ENCODE data around the gene TWSG1.

Gene TWSG1

GRCh38 chr18:9419956-9420631 lies 85.5 kb downstream of the TWSG1 start:
- TF ChIP-seq GATA3 (IDR thresholded peaks at IDR 0.05; ENCODE audit: low read depth, low read length) (no peak), GATA2 (IDR thresholded peaks at IDR 0.05; ENCODE audit: low read depth, low read length) (no peak)

- TF ChIP-seq GATA2 (IDR thresholded peaks at IDR 0.05; ENCODE audit: low read depth, low read length) (no peak), GATA3 (IDR thresholded peaks at IDR 0.05; ENCODE audit: low read depth, low read length) (no peak)
Measured at GRCh38 chr18:9421096-9421900, 86.7 kb downstream of the TWSG1 start.

GRCh38 chr18:9421901-9422327 lies 87.3 kb downstream of the TWSG1 start:
- TF ChIP-seq GATA3 (IDR thresholded peaks at IDR 0.05; ENCODE audit: low read depth, low read length): no peak
- TF ChIP-seq GATA2 (IDR thresholded peaks at IDR 0.05; ENCODE audit: low read depth, low read length): no peak

GRCh38 chr18:9422816-9423519 lies 88.4 kb downstream of the TWSG1 start:
- TF ChIP-seq GATA2 (IDR thresholded peaks at IDR 0.05; ENCODE audit: low read depth, low read length) (no peak), GATA3 (IDR thresholded peaks at IDR 0.05; ENCODE audit: low read depth, low read length) (no peak)

- no peak for TF ChIP-seq GATA3 (IDR thresholded peaks at IDR 0.05; ENCODE audit: low read depth, low read length)
- no peak for TF ChIP-seq GATA2 (IDR thresholded peaks at IDR 0.05; ENCODE audit: low read depth, low read length)
Measured at GRCh38 chr18:9426753-9427152, 92.2 kb downstream of the TWSG1 start.

- no peak for TF ChIP-seq GATA2 (IDR thresholded peaks at IDR 0.05; ENCODE audit: low read depth, low read length)
- TF ChIP-seq GATA3 (IDR thresholded peaks at IDR 0.05; ENCODE audit: low read depth, low read length): no peak
Measured at GRCh38 chr18:9428301-9428706, 93.7 kb downstream of the TWSG1 start.

GRCh38 chr18:9428862-9429661 lies 94.5 kb downstream of the TWSG1 start:
- TF ChIP-seq GATA3 (IDR thresholded peaks at IDR 0.05; ENCODE audit: low read depth, low read length): no peak

GRCh38 chr18:9429662-9429993 lies 95.1 kb downstream of the TWSG1 start:
- TF ChIP-seq GATA2 (IDR thresholded peaks at IDR 0.05; ENCODE audit: low read depth, low read length): no peak
- TF ChIP-seq GATA3 (IDR thresholded peaks at IDR 0.05; ENCODE audit: low read depth, low read length): no peak

GRCh38 chr18:9431296-9431695 lies 96.7 kb downstream of the TWSG1 start:
- no peak for TF ChIP-seq GATA2 (IDR thresholded peaks at IDR 0.05; ENCODE audit: low read depth, low read length)
- no peak for TF ChIP-seq GATA3 (IDR thresholded peaks at IDR 0.05; ENCODE audit: low read depth, low read length)

- no peak for TF ChIP-seq GATA2 (IDR thresholded peaks at IDR 0.05; ENCODE audit: low read depth, low read length)
- no peak for TF ChIP-seq GATA3 (IDR thresholded peaks at IDR 0.05; ENCODE audit: low read depth, low read length)
Measured at GRCh38 chr18:9433671-9434121, 99.1 kb downstream of the TWSG1 start.

GRCh38 chr18:9434122-9434701 lies 99.6 kb downstream of the TWSG1 start:
- no peak for TF ChIP-seq GATA2 (IDR thresholded peaks at IDR 0.05; ENCODE audit: low read depth, low read length)
- no peak for TF ChIP-seq GATA3 (IDR thresholded peaks at IDR 0.05; ENCODE audit: low read depth, low read length)

- TF ChIP-seq GATA3 (IDR thresholded peaks at IDR 0.05; ENCODE audit: low read depth, low read length) (no peak), GATA2 (IDR thresholded peaks at IDR 0.05; ENCODE audit: low read depth, low read length) (no peak)
Measured at GRCh38 chr18:9435041-9435440, 100.5 kb downstream of the TWSG1 start.

GRCh38 chr18:9436206-9436929 lies 101.8 kb downstream of the TWSG1 start:
- TF ChIP-seq GATA3 (IDR thresholded peaks at IDR 0.05; ENCODE audit: low read depth, low read length) (no peak), GATA2 (IDR thresholded peaks at IDR 0.05; ENCODE audit: low read depth, low read length) (no peak)
